ENCODE results near the gene SH3GL3.

Gene SH3GL3

DNA sequence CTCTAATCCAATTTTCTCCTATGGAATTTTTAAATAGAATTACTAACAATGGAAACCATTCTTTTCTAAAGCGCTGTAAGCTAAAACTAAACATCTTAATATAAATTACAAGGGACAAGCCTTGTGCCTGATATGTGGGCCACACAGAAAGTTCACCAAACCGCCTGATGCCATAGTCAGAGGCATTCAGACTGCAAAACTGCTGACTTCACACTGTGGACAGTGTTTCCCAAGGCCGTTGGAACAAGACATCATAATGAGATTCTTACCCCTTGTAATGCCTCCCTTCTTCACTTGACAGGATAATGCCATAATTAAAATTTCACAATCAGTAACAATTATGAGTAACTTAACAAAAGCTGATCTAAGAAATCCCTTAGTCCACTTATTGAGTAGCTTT, 14.9 kb downstream of the SH3GL3 start:
- DNase-seq (ENCODE audit: low spot score): no peak

DNA sequence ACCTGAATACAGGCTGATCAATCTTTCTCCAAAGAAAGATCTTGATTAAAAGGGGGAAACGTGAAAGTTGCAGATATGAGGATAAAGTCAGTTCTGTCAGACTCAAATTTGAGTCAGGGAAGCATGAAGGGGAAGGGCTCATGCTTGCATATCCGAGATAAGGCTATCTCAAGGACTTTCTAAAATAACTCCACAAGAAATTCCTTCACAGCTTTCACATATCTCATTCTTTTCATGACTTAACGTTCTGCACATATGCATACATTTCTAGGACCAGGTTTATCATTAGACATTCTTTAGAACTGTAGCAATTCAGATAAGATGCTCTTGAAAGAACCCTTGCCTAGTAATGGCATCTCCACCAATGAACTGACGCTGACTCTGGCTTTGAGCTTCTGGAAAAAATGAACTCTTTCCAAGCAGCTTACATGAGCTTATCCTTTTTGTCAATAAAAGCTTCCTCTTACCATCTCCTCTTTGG, 15.9 kb downstream of the SH3GL3 start:
- no peak for DNase-seq (ENCODE audit: low spot score)

DNA sequence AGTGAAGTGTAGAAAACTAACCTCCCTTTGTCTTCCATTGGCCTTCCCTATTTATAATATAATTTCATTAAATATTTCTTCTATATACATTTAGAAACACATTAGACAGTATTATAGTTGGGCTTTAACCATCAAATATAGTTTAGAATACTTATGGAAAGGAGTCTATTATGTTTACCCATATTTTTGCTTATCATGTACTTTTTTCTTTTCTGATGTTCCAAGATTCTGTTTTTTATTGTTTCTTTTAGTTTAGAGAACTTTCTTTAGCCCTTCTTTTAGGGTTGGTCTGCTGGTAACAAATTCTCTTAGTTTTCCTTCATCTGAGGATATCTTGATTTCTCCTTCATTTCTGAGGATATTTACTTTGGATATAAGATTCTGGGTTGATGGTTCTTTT, 23.7 kb downstream of the SH3GL3 start:
- DNase-seq (ENCODE audit: low spot score): no peak

DNA sequence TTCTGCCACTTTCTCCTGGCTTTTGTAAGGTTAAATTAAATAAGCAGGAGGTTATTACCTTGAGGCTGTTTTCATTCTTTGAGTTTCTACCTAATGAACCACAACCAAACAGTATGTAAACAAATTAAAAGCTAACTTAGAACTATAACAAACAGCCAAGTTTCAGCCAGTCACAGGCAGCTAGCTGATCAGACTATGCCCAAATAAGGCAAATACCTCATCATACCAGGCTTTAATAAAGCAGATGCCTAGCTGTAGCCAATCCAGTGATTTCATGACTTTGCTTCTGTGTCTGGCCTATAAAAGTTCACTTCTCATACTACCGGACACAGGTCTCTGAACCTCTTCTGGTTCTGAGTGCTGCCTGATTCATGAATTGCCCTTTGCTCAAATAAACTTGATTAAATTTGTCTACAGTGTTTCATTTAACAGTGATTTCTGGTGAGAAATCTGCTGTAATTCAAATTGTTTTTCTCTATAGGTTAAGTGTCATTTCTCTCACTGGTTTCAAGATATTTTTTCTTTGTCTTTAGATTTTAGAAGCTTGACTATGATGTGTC, 24.2 kb downstream of the SH3GL3 start:
- DNase-seq (ENCODE audit: low spot score): no peak

GRCh38 chr15:83472151-83472550, 25.0 kb downstream of the SH3GL3 start:
- DNase-seq (ENCODE audit: low spot score): no peak

GRCh38 chr15:83472797-83473196, 25.7 kb downstream of the SH3GL3 start:
- DNase-seq (ENCODE audit: low spot score): no peak

- DNase-seq (ENCODE audit: low spot score): no peak
Measured at GRCh38 chr15:83474578-83474977, 27.4 kb downstream of the SH3GL3 start.

DNA sequence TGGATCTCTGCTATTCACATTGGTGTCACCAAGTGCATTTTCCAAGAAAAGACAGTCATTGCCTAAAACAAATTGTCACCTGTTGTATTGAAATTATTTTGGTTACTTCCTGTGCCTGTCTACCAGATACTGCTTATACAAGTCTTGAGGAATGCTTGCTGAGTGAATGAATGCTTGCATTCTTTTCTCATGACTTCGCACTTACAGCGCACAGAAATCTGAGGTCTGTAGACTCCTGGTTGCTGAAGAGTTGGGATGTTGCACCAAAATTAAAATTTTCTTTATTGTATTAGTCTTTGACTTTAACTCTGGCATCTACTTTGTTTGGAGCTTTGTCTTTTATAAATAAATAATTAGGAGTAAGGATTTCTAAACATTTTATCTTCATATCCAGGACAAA, 28.4 kb downstream of the SH3GL3 start:
- DNase-seq (ENCODE audit: low spot score): no peak

DNA sequence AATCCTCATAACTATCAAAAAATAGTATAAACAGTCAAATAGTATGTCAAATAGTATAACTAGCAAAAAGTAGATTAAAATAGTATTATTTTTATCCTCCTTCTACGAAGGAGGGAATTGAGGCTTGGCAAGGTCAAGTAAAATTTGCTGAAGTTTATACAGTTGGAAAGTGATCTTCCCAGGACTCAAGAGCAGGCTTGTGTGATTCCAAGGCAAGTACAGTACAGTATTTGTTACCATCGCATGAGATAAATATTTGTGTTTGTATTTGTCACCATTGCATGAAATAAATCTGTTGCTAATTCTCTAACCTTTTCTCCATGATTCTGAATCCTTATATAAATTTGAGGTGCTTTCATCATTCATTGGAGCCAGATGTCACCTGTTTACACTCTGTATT, 28.9 kb downstream of the SH3GL3 start:
- no peak for DNase-seq (ENCODE audit: low spot score)

DNA sequence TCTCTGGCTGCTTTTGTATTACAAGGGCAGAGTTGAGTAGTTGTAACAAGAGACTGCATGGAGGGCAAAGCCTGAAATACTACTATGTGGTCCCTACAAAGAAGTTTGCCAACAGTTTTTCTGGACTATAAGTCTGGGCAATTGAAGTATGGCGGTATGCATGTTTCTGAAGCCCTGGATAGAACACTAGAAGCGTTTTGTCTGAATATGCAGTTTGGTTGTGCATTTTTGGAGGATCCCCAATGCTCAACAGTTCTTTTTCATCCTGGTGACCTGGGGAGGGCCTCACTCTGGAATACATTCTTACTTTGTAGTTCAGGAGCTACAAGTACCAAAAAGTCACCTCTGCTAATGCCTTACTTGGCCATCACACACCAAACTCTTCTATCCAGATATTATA, 29.6 kb downstream of the SH3GL3 start:
- no peak for DNase-seq (ENCODE audit: low spot score)

DNA sequence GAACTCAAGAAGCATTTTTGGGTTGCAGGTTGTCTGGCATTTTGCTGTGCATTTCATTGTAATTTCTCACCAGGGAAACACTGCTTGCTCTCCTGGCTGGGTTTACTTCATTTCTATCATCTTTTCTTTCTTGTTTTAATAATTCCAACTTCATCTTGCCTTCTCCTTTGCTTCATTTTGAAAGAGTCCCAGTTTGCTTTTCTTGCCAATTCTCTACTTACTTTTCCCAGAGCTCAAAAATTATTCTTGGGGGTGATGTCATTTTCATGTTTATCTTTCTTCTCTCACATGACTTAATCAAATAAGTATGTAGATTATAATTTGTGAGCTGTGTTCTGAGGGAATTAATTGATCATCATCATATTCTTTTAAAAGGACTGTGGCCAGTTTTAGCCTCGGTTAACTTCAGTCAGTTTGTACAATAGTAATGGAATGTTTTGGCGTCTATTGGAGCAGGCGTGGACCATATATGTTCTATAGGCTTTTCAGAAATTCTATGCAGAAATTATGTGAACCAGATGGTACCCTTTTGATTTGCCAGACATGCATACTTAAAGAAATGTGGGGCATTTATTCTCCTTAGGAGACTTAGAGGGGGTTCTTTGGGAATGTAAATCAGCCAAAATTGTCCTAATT, 30.1 kb downstream of the SH3GL3 start:
- DNase-seq (ENCODE audit: low spot score): no peak

- no peak for DNase-seq (ENCODE audit: low spot score)
Measured at GRCh38 chr15:83477808-83478537, 30.8 kb downstream of the SH3GL3 start.

GRCh38 chr15:83483612-83484011, 36.5 kb downstream of the SH3GL3 start:
- DNase-seq (ENCODE audit: low spot score): no peak

DNA sequence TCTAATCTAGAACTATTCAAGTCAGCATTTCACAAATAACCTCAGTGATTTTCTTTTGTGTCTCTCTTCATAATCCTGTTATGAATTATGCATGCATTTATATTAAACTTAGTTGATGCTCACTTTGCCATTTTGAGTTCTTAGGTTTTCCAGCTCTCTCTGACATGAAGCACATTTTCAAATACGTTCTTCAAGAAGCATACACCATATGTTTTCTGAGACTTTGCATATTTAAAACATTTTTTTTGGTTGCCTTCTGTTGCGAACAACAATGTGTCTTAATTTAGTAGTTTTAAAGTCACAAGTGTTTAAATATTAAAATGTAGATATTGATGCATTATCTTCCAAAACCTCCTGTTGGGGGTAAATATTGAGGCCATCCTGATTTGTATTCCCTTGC, 37.5 kb downstream of the SH3GL3 start:
- no peak for DNase-seq (ENCODE audit: low spot score)

DNA sequence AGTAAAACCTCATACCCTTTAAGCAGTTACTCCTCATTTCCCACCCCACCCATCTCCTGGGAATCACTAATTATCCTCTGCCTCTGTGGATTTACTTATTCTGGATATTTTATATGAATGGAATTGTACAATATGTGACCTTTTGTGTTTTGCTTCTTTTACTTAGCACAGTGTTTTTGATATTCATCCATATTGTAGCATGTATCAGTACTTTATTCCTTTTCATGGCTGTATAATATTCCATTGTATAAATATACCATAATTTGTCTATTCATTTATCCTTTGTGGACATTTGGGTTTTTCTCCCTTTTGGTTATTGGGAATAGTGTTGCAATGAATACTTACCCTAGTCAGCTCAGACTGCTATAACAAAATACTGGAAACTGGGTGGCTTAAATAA, 39.2 kb downstream of the SH3GL3 start:
- no peak for DNase-seq (ENCODE audit: low spot score)

DNA sequence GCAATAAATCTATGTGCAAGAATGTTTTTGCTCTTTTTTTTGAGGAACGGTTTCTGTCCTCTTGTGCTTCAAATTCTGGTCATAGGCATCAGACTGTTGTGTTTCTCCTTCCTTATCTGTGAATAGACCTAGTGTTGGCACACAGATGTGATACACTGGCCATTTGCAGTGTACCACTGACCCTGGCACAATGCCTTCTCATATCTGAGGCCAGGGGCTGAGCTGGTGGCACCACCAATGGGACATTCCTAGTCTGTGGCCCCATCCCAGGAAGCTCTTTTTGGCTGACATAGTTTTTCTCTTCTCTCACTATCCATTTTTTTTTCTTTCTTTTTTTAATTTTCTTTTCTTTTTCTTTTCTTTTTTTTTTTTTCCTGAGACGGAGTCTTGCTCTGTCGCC, 40.4 kb downstream of the SH3GL3 start:
- DNase-seq (ENCODE audit: low spot score): no peak

DNA sequence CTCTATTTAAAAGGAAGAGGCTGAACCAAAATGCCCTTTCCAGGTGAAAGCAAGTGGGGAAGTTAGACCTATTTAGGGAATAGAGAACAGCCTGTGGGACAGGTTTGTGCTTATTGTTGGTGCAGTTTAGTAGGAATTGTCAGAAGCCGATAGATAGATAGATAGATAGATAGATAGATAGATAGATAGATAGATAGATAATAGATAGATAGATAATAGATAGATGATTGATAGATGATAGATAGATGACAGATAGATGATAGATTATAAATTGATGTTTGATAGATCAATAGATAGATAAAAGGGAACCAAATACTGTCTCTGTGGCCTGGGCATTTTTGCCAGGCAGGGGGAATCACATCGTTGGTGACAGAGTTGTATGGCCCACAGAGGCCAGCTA, 42.5 kb downstream of the SH3GL3 start:
- no peak for DNase-seq (ENCODE audit: low spot score)

DNA sequence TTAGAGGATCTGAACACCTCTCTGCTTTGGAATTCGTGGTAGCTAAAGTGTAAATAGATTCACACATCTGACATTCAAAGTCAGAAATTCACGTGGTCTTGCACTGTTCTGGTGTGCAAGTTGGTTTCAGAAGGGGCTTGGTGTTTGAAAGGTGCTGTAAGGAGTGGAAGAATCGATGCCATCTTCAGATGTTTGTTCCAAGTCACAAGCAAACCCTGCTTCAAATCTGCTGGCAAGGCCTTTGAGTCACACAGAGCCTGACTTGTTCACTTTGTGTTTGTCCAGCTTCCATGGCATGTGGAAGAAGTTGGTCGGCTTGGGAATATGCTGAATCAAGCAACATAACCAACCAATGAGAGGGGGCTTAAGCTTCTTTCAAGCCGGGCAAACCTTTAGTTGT, 44.3 kb downstream of the SH3GL3 start:
- DNase-seq (ENCODE audit: low spot score): no peak

- no peak for DNase-seq (ENCODE audit: low spot score)
Measured at GRCh38 chr15:83496766-83497165, 49.6 kb downstream of the SH3GL3 start.

GRCh38 chr15:83498374-83498773, 51.2 kb downstream of the SH3GL3 start:
- DNase-seq (ENCODE audit: low spot score): no peak

DNA sequence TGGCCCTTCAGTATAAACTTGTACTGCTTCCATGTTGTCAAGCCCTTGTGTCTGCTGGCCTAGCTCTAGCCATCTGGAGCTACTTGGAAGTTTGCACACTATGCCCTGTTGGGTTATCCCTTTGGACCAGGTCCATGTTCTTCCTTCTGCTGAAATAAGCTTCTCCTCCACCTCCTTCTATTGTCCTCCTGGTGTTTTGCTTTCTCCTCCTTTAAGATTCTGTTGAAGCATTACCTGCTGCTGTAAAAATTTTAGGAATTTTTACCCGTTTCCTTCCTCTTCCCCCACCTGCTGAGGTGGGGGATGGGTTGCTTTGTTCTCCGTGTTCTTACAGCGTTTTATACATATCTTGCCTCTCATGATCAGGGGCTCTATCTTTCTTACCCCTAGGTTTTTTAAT, 51.7 kb downstream of the SH3GL3 start:
- DNase-seq (ENCODE audit: low spot score): no peak

GRCh38 chr15:83499476-83499875, 52.3 kb downstream of the SH3GL3 start:
- DNase-seq (ENCODE audit: low spot score): no peak

- DNase-seq (ENCODE audit: low spot score): no peak
Measured at GRCh38 chr15:83503595-83504364, 56.6 kb downstream of the SH3GL3 start.
